HL-60/S4 (cell line): ENCODE results near the gene RBM4B.

Source experiments
- in situ Hi-C: fragments of 300-500 bp; cut with MboI; formaldehyde crosslinking; loops from 2 replicates; pipeline ENCODE4 v1.14.3; 2022; ENCODE audit warnings: low sequenced_read_pairs

The RBM4B gene

DNA sequence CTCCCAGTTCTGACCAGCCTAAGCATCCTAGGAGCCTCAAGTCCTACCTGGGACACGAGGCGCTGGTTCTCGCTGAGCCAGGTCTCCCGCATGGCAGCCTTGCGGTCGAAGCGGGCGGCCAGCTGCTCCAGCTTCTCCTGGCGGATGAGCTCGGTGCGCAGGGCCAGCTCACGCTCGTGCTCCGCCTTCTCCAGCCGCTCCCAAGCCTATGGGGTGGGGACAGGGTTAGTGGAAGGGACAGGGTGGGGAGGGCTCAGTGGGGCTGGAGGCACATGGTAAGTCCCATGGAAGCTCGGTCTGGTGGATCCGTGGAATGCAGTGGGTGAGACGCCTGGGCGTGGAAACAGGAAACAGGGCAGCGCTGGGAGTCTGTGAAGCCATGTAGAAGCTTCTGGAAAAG, 30.4 kb upstream of the RBM4B start:
- in situ Hi-C loops, result no loop called here

- in situ Hi-C loops, result no loop called here
Observed at GRCh38 chr11:66707486-66707885, 29.8 kb upstream of the RBM4B start.

DNA sequence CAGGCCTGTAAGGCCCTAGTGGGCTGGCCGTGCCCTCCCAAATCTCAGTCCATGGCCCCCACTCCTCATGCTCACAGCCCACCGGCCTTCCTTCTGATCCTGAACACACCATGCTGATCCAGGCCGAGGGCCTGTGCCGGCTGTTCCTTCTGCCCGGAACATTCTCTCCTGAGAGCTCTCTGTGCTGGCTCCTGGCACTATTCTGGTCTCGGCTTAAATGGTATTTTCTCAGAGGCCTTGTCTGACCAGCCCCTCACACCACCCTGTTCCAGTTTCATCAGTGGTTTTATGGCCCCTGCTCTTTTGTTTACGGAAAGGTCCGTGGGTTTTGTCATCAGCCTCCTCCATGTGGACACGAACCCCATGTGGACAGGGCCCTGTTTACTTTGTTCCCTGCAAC, 29.3 kb upstream of the RBM4B start:
- in situ Hi-C loops, result no loop called here

DNA sequence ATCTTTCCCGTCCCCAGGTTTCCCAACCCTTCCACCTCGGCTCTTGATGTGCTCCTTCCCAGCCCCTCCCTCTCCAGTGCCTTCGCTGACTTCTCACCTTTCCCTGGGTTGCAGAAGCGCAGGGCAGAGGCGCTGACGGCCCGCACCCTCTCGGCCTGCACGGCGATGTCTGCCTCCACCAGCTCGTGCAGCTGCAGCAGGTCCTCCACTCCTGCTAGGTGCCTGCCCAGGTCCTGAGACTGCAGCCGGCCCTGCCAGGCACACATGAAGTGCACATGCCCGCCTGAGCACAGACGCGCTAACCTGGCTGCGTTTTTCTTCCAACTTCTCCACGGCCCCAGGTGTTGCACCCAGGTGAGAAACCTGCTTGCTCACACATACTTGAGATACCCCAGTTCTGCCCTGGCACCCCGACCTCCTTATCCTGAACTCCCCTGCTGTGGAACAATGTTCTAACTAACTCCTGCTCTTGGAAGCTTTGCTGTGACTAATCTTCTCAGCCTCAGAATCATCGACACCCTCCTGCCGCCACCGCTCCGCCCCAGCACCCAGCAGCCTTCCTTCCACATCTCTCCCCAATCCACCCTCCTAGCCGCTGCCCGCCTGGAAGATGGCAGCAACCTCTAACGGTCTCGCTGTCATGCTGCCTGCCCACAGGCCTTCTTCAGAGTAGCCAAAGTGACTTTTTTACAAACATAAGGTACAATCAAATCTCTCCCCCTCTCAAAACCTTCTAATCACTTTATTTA, 28.1 kb upstream of the RBM4B start:
- in situ Hi-C loops, result no loop called here

DNA sequence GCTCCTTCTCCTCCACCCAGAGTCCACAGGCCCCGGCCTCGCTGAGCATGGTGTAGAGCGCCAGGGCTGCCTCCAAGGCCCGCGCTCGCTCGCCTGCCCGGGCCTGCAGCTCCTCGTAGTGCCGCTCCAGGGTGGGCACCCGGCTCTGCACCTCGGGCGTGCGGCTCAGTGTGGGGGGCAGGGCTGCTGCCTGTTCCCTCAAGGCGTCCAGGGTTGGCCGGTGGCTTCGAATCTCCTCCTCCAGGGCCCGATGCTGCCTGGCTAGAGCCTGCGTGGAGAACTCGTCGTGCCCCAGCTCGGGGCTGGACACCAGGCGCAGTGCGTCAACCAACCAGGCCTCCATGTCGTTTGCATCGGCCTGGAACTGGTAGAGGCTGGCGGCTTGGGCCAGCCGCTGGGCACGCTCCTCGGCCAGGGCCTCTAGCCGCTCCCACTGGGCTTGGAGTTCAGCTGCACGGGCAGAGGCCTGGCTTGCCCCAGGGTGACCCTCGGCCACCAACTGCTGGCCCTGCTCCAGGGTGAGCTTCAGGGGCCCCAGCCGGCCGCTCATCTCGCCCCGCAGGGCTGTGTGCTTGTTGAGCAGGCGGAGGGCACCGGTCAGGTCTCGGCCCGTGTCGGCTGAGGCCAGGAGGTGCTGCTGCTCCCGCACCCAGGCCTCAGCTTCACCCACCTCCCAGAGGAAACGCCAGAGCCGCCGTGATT, 27.1 kb upstream of the RBM4B start:
- in situ Hi-C loops, result no loop called here

GRCh38 chr11:66701432-66702240, 23.9 kb upstream of the RBM4B start:
- in situ Hi-C loops, result no loop called here

DNA sequence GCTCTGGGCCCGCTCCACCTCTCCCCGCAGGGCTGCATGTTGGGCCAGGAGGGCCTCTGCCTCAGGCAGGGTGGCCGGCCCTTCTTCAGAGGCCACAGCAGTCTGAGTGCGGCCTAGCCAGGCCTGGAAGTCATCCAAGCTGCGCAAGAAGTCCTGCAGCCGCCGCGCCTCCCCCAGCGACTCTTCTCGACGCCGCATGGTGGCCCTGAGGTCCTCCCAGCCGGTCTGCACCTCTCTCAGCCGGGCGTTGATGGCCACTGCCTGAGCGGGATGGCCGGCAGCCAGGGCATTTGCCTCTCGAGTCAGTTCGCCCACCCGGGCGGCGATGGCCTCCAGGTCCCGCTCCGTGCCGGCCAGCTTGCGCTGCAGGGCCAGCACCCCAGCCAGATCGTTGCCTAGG, 23.1 kb upstream of the RBM4B start:
- in situ Hi-C loops, result no loop called here

DNA sequence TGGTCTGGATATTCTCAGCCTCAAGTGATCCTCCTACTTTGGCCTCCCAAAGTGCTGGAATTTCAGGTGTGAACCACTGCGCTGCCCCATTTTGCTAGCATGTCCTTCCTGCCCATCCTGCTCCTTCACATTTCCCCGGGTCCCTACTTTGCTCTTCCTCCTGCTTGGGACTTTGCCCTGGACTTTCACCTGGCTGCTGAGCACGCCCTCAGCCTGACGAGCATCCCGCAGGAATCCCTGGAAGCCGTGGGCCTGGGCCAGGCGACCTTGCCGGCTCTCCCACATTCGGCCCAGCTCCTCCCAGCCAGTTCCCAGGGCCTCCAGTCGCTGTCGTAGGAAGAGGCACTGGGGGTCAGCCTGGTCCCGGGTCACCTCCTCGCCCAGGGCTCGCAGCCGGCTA, 22.6 kb upstream of the RBM4B start:
- in situ Hi-C loops, result no loop called here

- in situ Hi-C loops, result no loop called here
Observed at GRCh38 chr11:66698491-66698890, 20.8 kb upstream of the RBM4B start.

GRCh38 chr11:66697988-66698387, 20.3 kb upstream of the RBM4B start:
- in situ Hi-C loops, result no loop called here

GRCh38 chr11:66696146-66696545, 18.5 kb upstream of the RBM4B start:
- in situ Hi-C loops, result no loop called here

DNA sequence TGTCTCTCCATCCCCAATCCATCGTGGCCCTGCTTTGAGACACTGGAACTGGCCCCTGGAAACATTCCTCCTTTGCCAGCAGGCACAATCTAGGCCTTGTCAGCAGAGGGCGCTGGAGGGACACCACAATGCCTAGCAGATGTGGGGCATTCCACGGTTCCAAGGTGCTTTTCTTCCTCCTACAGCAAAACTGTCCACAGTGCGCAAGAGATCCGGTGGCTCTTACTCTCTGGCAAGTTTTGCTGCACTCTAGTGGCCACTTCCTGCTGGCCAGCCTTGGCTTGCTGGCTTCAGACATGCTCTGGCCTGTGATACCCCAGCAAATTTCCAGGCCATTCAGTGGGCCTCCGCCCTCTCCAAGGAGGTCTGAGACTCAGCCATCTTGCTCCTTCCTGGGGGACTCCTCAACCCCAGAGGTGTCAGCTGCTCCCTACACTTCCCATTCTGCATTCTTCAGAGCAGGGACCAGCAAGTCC, 17.1 kb upstream of the RBM4B start:
- in situ Hi-C loops, result loop anchor here (5.0 kb wide), 1 partner anchor 138 kb away; no protein-coding TSS in a partner anchor

GRCh38 chr11:66694056-66694410, 16.3 kb upstream of the RBM4B start:
- in situ Hi-C loops, result loop anchor here (5.0 kb wide), 1 partner anchor 138 kb away; no protein-coding TSS in a partner anchor

- in situ Hi-C loops, result loop anchor here (5.0 kb wide), 1 partner anchor 139 kb away; no protein-coding TSS in a partner anchor
Observed at GRCh38 chr11:66693356-66694055, 15.8 kb upstream of the RBM4B start.

DNA sequence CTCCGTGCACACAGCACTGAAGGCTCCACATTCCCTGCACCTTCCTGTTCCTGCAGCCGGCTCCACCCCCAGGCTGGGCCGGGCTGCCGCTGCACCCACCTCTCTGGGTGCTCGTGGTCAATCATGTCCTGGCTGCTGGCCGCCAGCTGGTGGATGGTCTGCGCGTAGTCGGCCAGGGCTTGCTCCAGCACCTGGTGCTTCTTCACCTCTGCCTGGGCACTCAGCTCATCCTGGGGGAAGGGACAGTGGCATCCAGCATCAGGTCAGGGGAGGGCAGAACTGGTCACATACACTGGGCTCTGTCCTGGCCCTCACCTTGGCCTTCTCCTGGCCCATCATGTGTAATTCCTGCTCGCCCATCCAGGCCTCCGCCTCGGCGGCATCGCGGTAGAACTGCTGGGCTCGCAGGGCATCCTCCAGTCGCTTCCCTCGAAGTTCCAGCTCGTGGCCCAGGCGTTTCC, 15.2 kb upstream of the RBM4B start:
- in situ Hi-C loops, result loop anchor here (5.0 kb wide), 1 partner anchor 139 kb away; no protein-coding TSS in a partner anchor

GRCh38 chr11:66692446-66692845, 14.8 kb upstream of the RBM4B start:
- in situ Hi-C loops, result loop anchor here (5.0 kb wide), 1 partner anchor 140 kb away; no protein-coding TSS in a partner anchor

- in situ Hi-C loops, result loop anchor here (5.0 kb wide), 1 partner anchor 141 kb away; no protein-coding TSS in a partner anchor
Observed at GRCh38 chr11:66691311-66691980, 13.8 kb upstream of the RBM4B start.

DNA sequence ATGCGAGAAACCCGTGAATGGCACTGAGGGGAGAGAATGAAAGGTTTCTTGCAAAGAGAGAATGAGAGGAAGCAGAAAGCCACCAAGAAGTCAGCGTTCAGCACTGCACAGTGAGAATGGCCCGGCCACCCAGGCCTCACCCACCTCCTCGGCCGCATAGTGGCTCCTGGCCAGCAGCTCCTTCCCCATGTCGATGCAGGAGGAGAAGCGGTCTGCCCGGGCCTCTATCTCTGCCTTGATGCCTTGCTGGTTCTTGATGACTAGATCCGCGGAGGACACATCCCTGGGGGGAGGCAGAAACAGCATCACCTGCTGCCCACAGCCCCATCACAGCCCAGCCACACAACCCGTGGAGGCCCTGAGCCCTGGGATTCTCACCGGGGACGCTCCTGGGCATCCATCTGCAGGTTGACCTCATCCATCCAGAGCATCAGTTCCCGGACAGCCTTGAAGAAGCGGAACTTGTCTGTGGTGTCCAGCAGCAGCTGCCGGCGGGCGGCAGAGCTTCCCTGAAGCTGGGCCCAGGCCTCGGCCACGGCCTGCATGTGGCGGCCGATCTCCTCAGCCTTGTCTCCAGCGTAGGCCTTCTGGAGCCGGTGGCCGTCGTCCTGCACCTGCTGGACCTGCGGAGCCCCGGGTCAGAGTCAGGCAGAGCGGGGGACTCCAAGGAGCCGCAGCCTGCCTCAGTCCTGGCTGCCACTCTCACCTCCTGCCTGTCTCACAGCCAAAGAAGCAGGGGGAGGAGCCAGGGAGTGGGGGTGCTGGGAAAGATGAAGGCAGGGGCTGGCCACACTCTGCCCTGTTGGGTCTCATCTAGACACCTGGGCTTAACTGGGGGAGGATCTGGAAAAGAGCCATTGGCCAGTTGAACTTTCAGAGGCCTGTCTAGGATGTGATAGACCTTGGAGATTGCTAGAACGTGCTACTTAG, 12.2 kb upstream of the RBM4B start:
- in situ Hi-C loops, result loop anchor here (5.0 to 10.0 kb wide), 3 partner anchors 115 to 285 kb away; no protein-coding TSS in a partner anchor
